Large intestine (tissue), 3 donors: ENCODE measurements around the gene YES1. TPM values are rescaled to one million over a fixed set of nuclear protein-coding genes. Genes with fewer than 3 reads are reported as not detected.

Experiments
- DNase-seq, 2 donors: peaks; one replicate each; pipeline versions ENCODE4 v3.0.0 to v3.0.0-alpha.2; 2013
- H3K27ac ChIP-seq: one replicate; pipeline ENCODE4 v1.5.1; 2013; ENCODE audit warnings: low read length
- H3K27me3 ChIP-seq: 2 replicates; pipeline ENCODE4 v1.6.1; 2013; ENCODE audit warnings: low read length; ENCODE audit not compliant: control insufficient read depth, insufficient read depth
- H3K36me3 ChIP-seq: 2 replicates; pipeline ENCODE4 v1.6.1; 2013; ENCODE audit warnings: low read length; ENCODE audit not compliant: control insufficient read depth, insufficient read depth
- H3K4me1 ChIP-seq: one replicate; pipeline ENCODE4 v1.6.1; 2013; ENCODE audit warnings: low read length; ENCODE audit not compliant: control insufficient read depth, insufficient read depth
- H3K4me3 ChIP-seq: one replicate; pipeline ENCODE4 v1.5.1; 2013; ENCODE audit warnings: low read length
- H3K9me3 ChIP-seq: one replicate; pipeline ENCODE4 v1.6.1; 2013; ENCODE audit warnings: mild to moderate bottlenecking, low read depth, low read length, moderate library complexity; ENCODE audit not compliant: control insufficient read depth
- WGBS: methylation state at CpG from one replicate; pipeline ENCODE4 v1.1.5; 2013; ENCODE audit warnings: low lambda C conversion rate; ENCODE audit not compliant: insufficient coverage; 5-methylcytosine and 5-hydroxymethylcytosine counted together
- polyA plus RNA-seq: library from polyadenylated mRNA; unstranded; fragments of 120-200 nt; gene quantifications from one replicate; pipeline ENCODE4 v1.2.1, GENCODE V29; 2013

YES1 gene
- polyA plus RNA-seq, 1 donor, result 47.7 TPM

GRCh38 chr18:676069-676468 lies 136.0 kb downstream of the YES1 start:
- no peaks in the 10 kb centered on the region for H3K9me3 ChIP-seq
- no peak overlapping the region for H3K27ac ChIP-seq
- H3K4me1 ChIP-seq, result peaks cover 27% of the 10 kb centered on the region
- 70% methylated on average over 2 of the region's 5 CpGs for WGBS
- no peak for DNase-seq
- no peak overlapping the region for H3K4me3 ChIP-seq
- no peaks in the 10 kb centered on the region for H3K27me3 ChIP-seq
- peaks cover 86% of the 10 kb centered on the region for H3K36me3 ChIP-seq

DNA sequence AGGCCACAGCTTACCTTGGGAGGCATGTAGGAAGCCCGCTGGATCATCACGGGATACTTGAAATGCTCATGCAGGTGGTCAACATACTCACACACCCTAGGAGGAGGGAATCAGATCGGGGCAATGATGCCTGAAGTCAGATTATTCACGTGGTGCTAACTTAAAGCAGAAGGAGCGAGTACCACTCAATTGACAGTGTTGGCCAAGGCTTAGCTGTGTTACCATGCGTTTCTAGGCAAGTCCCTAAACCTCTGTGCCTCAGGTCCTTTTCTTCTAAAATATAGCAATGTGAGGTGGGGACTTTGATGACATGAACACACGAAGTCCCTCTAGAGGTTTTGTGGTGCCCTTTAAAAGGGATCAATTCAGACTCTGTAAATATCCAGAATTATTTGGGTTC lies 136.7 kb downstream of the YES1 start:
- no peaks in the 10 kb centered on the region for H3K27me3 ChIP-seq

DNA sequence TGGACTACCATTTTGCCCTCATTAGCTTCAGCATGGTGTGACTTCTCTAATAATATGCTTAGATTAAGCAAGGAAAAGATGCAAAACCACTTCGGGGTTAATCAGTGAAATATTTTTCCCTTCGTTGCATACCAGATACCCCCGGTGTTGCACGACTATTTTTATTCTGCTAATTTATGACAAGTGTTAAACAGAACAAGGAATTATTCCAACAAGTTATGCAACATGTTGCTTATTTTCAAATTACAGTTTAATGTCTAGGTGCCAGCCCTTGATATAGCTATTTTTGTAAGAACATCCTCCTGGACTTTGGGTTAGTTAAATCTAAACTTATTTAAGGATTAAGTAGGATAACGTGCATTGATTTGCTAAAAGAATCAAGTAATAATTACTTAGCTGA lies 138.3 kb downstream of the YES1 start:
- H3K4me1 ChIP-seq, result peaks cover 4% of the 10 kb centered on the region
- 42% methylated on average over 2 of the region's 5 CpGs for WGBS
- H3K27ac ChIP-seq, result no peak overlapping the region
- H3K36me3 ChIP-seq, result peaks cover 91% of the 10 kb centered on the region
- no peaks in the 10 kb centered on the region for H3K27me3 ChIP-seq
- no peaks in the 10 kb centered on the region for H3K9me3 ChIP-seq
- H3K4me3 ChIP-seq, result no peak overlapping the region
- no peak for DNase-seq

More for the DNA sequence above, 136.7 kb downstream of the YES1 start:
- DNase-seq, result no peak
- H3K36me3 ChIP-seq, result peaks cover 87% of the 10 kb centered on the region
- peaks cover 19% of the 10 kb centered on the region for H3K4me1 ChIP-seq
- no peak overlapping the region for H3K27ac ChIP-seq
- whole genome bisulfite sequencing, result no CpG with 5 or more reads among the region's 7 CpGs
- no peak overlapping the region for H3K4me3 ChIP-seq
- H3K9me3 ChIP-seq, result no peaks in the 10 kb centered on the region

DNA sequence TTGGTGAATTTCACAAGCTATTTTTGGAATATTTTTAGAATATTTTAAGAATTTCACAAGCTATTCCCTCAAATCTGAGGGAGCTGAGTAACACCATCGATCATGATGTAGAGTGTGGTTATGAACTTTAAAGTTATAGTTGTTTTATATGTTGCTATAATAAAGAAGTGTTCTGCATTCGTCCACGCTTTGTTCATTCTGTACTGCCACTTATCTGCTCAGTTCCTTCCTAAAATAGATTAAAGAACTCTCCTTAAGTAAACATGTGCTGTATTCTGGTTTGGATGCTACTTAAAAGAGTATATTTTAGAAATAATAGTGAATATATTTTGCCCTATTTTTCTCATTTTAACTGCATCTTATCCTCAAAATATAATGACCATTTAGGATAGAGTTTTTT lies 138.7 kb downstream of the YES1 start:
- no peak for DNase-seq
- H3K9me3 ChIP-seq, result no peaks in the 10 kb centered on the region
- no peaks in the 10 kb centered on the region for H3K27me3 ChIP-seq
- peaks cover 89% of the 10 kb centered on the region for H3K36me3 ChIP-seq
- no peaks in the 10 kb centered on the region for H3K4me1 ChIP-seq
- no peak overlapping the region for H3K27ac ChIP-seq
- no CpG with 5 or more reads among the region's 3 CpGs for WGBS
- no peak overlapping the region for H3K4me3 ChIP-seq

Other genes starting within 250 kb of the YES1 start
- gene CETN1, start 231.9 kb downstream of the YES1 start, polyA plus RNA-seq, result not detected
- gene CLUL1, start 215.3 kb downstream of the YES1 start, polyA plus RNA-seq, result 1.3 TPM
- 69.9 TPM for gene TYMS, start 154.6 kb downstream of the YES1 start, polyA plus RNA-seq
- 291 TPM for gene ENOSF1, start 99.6 kb downstream of the YES1 start, polyA plus RNA-seq
- 4.4 TPM for gene ADCYAP1, start 92.6 kb upstream of the YES1 start, polyA plus RNA-seq